Lung (tissue), 12 donors: ENCODE data around the gene TBCCD1. TPM values are rescaled to one million over a fixed set of nuclear protein-coding genes. Genes with fewer than 3 reads are reported as not detected.

ENCODE experiments used
- ATAC-seq: fragments of 200-7000 bp; cut with Tn5 transposase; one replicate; pipeline ENCODE4 v1.9.1; 2020; ENCODE audit warnings: moderate number of reproducible peaks; ENCODE audit not compliant: insufficient read depth, low FRiP score
- DNase-seq, 3 donors: peaks; one replicate each; pipeline ENCODE4 v3.0.0-alpha.2; 2013 to 2017
- H3K27ac ChIP-seq, 2 donors: one replicate each; pipeline ENCODE4 v1.5.1; 2013; ENCODE audit warnings: mild to moderate bottlenecking in 2 of 2, moderate library complexity in 2 of 2, control low read depth in 1 of 2, inconsistent platforms in 1 of 2, low read depth in 1 of 2, low read length in 1 of 2
- H3K27me3 ChIP-seq, 3 donors: one replicate each; pipeline ENCODE4 v1.5.1; 2013; ENCODE audit warnings: low read length in 2 of 3; ENCODE audit not compliant: control insufficient read depth in 3 of 3, insufficient read depth in 3 of 3
- H3K36me3 ChIP-seq, 4 donors: one replicate each; pipeline ENCODE4 v1.5.1; 2013; ENCODE audit warnings: low read length in 4 of 4, mild to moderate bottlenecking in 1 of 4, moderate library complexity in 1 of 4; ENCODE audit not compliant: control insufficient read depth in 4 of 4, insufficient read depth in 4 of 4
- H3K4me1 ChIP-seq, 5 donors: one replicate each; pipeline ENCODE4 v1.5.1; 2013; ENCODE audit warnings: low read length in 5 of 5, mild to moderate bottlenecking in 2 of 5, moderate library complexity in 1 of 5; ENCODE audit not compliant: control insufficient read depth in 5 of 5, insufficient read depth in 5 of 5
- H3K4me3 ChIP-seq: one replicate; pipeline ENCODE4 v1.5.1; 2013; ENCODE audit warnings: mild to moderate bottlenecking, control low read depth, moderate library complexity
- H3K9ac ChIP-seq, 2 donors: one replicate each; pipeline ENCODE4 v1.5.1; 2013; ENCODE audit warnings: low read length in 2 of 2, control low read depth in 1 of 2; ENCODE audit not compliant: insufficient read depth in 1 of 2
- H3K9me3 ChIP-seq, 4 donors: one replicate each; pipeline ENCODE4 v1.5.1; 2013; ENCODE audit warnings: low read length in 3 of 4, mild to moderate bottlenecking in 1 of 4, moderate library complexity in 1 of 4; ENCODE audit not compliant: control insufficient read depth in 4 of 4, insufficient read depth in 3 of 4
- WGBS, 2 donors: extraction: QIAGEN DNeasy Blood & Tissue Kit; methylation state at CpG; one replicate each; pipeline ENCODE4 v1.1.7; 2013; 5-methylcytosine and 5-hydroxymethylcytosine counted together
- polyA plus RNA-seq, 2 donors: library from polyadenylated mRNA; stranded (reverse); fragments of 200-250 nt; gene quantifications; one replicate each; pipeline ENCODE4 v1.2.1, GENCODE V29; 2013
- total RNA-seq, 2 donors: library from RNA; depleted of rRNA in 1 of 2; stranded (reverse); fragments of >200 nt in 1 of 2; gene quantifications; one replicate each; pipeline ENCODE4 v1.2.1, GENCODE V29; 2014 to 2021
- TF ChIP-seq, protein P1 (sequence below): IDR thresholded peaks from 2 replicates; pipeline ENCODE4 v1.5.1; 2012; ENCODE audit warnings: mild to moderate bottlenecking; ENCODE audit errors: control extremely low read depth, extremely low read depth
- donor health status: control.
- donor health status: control.
- donor health status: Bipolar disorder and iron deficiency.
- donor health status: healthy.
- donor health status: DM: yes; HTN: yes; CAD: no.

Gene TBCCD1
- total and polyA plus RNA-seq, 4 donors = 3.2 to 17.3 (median 7.5) TPM

- H3K36me3 ChIP-seq = no peaks in the 10 kb centered on the region
- WGBS, 2 donors = 61 to 74% methylated on average over 9 of the region's 9 CpGs
- no peak for DNase-seq
Observed at GRCh38 chr3:186512570-186513302, 54.4 kb downstream of the TBCCD1 start.

DNA sequence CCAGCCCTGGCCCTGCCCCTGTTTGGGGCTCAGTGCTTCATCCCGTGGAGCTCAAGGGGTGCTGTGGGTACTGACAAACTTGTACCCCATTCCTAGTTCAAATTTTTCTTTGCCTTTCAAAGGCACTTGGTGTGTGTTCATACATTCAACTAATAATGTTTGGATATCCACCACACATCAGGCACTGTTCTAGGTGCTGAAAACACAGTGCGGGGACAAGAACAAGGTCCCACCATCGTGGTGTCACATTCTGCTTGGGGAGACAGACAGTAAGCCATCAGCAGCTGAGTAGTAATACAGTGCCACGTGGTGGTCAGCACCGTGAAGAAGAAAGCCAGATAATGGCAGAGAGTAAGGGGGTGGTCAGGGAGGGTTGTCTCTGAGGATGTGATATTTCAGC is 55.4 kb downstream of the TBCCD1 start:
- Histone ChIP-seq H3K9me3 (peaks cover 0 to 2% (median under 1%) of the 10 kb centered on the region in 4 donors), H3K4me3 (no peak overlapping the region), H3K36me3 (no peaks in the 10 kb centered on the region), H3K27me3 (no peaks in the 10 kb centered on the region), H3K27ac (no peak overlapping the region), H3K9ac (no peak overlapping the region), H3K4me1 (no peaks in the 10 kb centered on the region)
- WGBS, 2 donors = 72 to 82% methylated on average over 5 of the region's 5 CpGs
- ATAC-seq (no peak), DNase-seq (no peak)
- TF ChIP-seq, protein P1, sequence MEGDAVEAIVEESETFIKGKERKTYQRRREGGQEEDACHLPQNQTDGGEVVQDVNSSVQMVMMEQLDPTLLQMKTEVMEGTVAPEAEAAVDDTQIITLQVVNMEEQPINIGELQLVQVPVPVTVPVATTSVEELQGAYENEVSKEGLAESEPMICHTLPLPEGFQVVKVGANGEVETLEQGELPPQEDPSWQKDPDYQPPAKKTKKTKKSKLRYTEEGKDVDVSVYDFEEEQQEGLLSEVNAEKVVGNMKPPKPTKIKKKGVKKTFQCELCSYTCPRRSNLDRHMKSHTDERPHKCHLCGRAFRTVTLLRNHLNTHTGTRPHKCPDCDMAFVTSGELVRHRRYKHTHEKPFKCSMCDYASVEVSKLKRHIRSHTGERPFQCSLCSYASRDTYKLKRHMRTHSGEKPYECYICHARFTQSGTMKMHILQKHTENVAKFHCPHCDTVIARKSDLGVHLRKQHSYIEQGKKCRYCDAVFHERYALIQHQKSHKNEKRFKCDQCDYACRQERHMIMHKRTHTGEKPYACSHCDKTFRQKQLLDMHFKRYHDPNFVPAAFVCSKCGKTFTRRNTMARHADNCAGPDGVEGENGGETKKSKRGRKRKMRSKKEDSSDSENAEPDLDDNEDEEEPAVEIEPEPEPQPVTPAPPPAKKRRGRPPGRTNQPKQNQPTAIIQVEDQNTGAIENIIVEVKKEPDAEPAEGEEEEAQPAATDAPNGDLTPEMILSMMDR = no peak

More at GRCh38 chr3:186512570-186513302, 54.4 kb downstream of the TBCCD1 start:
- Histone ChIP-seq H3K27me3 (no peaks in the 10 kb centered on the region), H3K9ac (no peak overlapping the region), H3K4me1 (no peaks in the 10 kb centered on the region), H3K4me3 (no peak overlapping the region), H3K27ac (no peak overlapping the region), H3K9me3 (peaks cover 0 to 8% (median 3%) of the 10 kb centered on the region in 4 donors)
- TF ChIP-seq, protein P1 = no peak
- no peak for ATAC-seq

DNA sequence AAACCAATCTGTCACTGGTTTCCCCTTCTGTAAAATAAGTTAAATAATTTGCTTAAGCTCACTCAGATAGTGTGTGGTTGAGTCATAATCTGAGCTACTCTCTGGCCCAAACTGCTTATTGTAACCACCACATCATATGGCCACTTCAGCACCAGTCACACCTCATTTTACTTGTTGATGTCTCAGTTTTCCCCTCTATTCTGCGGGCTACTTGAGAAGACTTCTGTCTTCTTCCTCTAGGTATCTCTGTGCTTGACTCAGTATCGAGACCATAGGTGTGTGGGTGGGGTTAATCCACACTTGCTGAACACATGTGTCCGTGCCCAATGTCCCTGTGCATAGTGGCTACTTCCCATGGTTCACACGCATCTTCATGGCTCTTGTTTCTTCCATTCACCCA is 55.9 kb downstream of the TBCCD1 start:
- TF ChIP-seq, protein P1 = no peak
- no peaks in the 10 kb centered on the region for H3K27me3 ChIP-seq
- 89 to 99% methylated on average over 4 of the region's 4 CpGs for WGBS, 2 donors
- H3K36me3 ChIP-seq = no peaks in the 10 kb centered on the region
- H3K9me3 ChIP-seq = no peaks in the 10 kb centered on the region
- no peak for DNase-seq
- no peak overlapping the region for H3K9ac ChIP-seq
- H3K4me3 ChIP-seq = no peak overlapping the region
- ATAC-seq = no peak
- H3K4me1 ChIP-seq = no peaks in the 10 kb centered on the region
- no peak overlapping the region for H3K27ac ChIP-seq
